Measurements from ENCODE around the gene EPGN.

Gene EPGN

DNA sequence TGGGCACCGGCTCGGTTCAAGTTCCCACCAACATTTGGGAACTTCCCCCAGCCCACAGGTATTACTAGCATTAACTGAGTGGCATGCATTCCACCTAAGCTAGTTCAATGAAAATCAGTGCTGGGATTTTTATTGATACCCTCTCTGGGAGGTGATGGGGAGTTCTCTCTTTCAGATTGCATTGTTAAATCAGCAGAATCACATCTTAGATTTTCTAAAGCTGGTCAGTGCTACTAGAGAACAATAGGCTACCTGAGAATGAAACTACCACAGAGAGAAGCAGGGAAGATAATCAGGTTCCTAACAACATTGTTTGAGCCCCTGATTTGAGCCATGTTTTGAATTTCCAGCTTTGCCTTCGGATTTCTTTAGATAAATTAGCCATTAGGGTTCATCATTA, 16.0 kb downstream of the EPGN start:
- TF ChIP-seq, protein P1, sequence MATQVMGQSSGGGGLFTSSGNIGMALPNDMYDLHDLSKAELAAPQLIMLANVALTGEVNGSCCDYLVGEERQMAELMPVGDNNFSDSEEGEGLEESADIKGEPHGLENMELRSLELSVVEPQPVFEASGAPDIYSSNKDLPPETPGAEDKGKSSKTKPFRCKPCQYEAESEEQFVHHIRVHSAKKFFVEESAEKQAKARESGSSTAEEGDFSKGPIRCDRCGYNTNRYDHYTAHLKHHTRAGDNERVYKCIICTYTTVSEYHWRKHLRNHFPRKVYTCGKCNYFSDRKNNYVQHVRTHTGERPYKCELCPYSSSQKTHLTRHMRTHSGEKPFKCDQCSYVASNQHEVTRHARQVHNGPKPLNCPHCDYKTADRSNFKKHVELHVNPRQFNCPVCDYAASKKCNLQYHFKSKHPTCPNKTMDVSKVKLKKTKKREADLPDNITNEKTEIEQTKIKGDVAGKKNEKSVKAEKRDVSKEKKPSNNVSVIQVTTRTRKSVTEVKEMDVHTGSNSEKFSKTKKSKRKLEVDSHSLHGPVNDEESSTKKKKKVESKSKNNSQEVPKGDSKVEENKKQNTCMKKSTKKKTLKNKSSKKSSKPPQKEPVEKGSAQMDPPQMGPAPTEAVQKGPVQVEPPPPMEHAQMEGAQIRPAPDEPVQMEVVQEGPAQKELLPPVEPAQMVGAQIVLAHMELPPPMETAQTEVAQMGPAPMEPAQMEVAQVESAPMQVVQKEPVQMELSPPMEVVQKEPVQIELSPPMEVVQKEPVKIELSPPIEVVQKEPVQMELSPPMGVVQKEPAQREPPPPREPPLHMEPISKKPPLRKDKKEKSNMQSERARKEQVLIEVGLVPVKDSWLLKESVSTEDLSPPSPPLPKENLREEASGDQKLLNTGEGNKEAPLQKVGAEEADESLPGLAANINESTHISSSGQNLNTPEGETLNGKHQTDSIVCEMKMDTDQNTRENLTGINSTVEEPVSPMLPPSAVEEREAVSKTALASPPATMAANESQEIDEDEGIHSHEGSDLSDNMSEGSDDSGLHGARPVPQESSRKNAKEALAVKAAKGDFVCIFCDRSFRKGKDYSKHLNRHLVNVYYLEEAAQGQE (IDR thresholded peaks at IDR 0.05; ENCODE audit: insufficient read depth in 1 of 2, low read depth in 2 of 2, low read length in 2 of 2): no peak
- no peak for TF ChIP-seq POLR2AphosphoS5 (IDR thresholded peaks at IDR 0.05; ENCODE audit: low read depth, low read length)
- no peak for TF ChIP-seq SIN3A (IDR thresholded peaks at IDR 0.05; ENCODE audit: borderline replicate concordance, insufficient read depth, low read length)
- TF ChIP-seq FOXP2 (optimal IDR thresholded peaks at IDR 0.05; ENCODE audit: borderline replicate concordance, extremely low read depth, extremely low read length, insufficient read depth): no peak
- no peak for TF ChIP-seq TAF1 (IDR thresholded peaks at IDR 0.05; ENCODE audit: borderline replicate concordance, insufficient read depth, low read length)

DNA sequence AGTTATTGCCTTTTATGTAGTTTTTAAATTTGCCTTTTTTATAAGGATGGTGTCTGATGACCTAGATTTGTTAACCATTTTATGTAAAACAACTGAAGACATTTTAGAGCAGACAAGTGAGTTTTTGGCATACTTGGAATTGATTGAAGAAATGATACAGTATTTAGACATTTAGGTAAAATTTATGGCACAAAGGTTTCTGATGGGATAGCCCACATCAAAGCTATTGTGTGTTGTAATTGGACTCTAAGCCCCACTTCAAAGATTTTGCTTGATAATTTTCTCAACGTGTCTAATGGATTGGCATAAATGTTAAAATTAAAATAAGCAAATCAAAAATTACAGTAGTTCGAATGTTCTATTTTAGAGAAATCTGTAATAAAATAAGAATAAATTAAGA, 17.6 kb downstream of the EPGN start:
- TF ChIP-seq TAF1 (IDR thresholded peaks at IDR 0.05; ENCODE audit: borderline replicate concordance, insufficient read depth, low read length) (no peak), POLR2AphosphoS5 (IDR thresholded peaks at IDR 0.05; ENCODE audit: low read depth, low read length) (no peak), SIN3A (IDR thresholded peaks at IDR 0.05; ENCODE audit: borderline replicate concordance, insufficient read depth, low read length) (no peak), FOXP2 (optimal IDR thresholded peaks at IDR 0.05; ENCODE audit: borderline replicate concordance, extremely low read depth, extremely low read length, insufficient read depth) (no peak)
- TF ChIP-seq, protein P1 (IDR thresholded peaks at IDR 0.05; ENCODE audit: insufficient read depth in 1 of 2, low read depth in 2 of 2, low read length in 2 of 2): no peak

DNA sequence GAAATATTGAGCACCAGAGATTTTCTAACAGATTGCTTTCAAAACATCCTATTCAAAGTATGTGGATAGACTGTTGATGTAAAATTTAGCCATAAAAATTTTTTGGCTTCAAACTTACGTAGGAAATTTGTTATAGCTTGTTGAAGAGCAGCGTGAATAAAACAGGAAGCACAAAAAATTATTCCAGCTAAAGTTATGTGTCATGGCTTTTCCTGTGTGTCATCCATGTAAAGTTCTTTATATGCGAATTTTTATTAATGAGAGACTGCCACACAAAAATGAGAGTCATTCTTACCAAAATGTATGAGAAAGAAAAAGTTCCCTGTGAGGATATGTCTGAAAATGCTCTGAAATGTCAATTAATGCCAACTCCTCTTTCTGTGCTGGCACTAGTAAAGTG, 19.5 kb downstream of the EPGN start:
- TF ChIP-seq, protein P1 (IDR thresholded peaks at IDR 0.05; ENCODE audit: insufficient read depth in 1 of 2, low read depth in 2 of 2, low read length in 2 of 2): no peak
- TF ChIP-seq FOXP2 (optimal IDR thresholded peaks at IDR 0.05; ENCODE audit: borderline replicate concordance, extremely low read depth, extremely low read length, insufficient read depth): no peak
- TF ChIP-seq SIN3A (IDR thresholded peaks at IDR 0.05; ENCODE audit: borderline replicate concordance, insufficient read depth, low read length): no peak
- TF ChIP-seq TAF1 (IDR thresholded peaks at IDR 0.05; ENCODE audit: borderline replicate concordance, insufficient read depth, low read length): no peak

DNA sequence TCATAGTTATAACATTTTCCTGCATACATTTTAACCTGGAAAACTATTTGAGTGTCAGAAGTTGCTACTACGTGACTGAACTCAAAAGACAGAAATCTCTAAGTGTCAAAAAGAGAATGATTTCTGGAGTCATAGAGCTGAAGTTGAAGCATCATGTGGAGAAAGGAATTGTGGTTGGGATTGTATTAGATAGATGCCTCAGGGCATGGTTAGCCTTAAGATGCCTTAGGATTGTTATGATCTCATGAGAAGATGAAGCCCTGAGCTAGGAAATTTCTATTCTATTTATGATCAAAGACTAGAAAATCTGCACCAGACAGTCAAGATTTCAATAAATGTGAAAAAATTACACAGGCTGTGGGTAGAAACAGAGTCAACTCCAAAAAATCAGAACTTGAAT, 20.2 kb downstream of the EPGN start:
- TF ChIP-seq POLR2AphosphoS5 (IDR thresholded peaks at IDR 0.05; ENCODE audit: low read depth, low read length) (no peak), SIN3A (IDR thresholded peaks at IDR 0.05; ENCODE audit: borderline replicate concordance, insufficient read depth, low read length) (no peak), FOXP2 (optimal IDR thresholded peaks at IDR 0.05; ENCODE audit: borderline replicate concordance, extremely low read depth, extremely low read length, insufficient read depth) (no peak), TAF1 (IDR thresholded peaks at IDR 0.05; ENCODE audit: borderline replicate concordance, insufficient read depth, low read length) (no peak)
- TF ChIP-seq, protein P1 (IDR thresholded peaks at IDR 0.05; ENCODE audit: insufficient read depth in 1 of 2, low read depth in 2 of 2, low read length in 2 of 2): no peak

DNA sequence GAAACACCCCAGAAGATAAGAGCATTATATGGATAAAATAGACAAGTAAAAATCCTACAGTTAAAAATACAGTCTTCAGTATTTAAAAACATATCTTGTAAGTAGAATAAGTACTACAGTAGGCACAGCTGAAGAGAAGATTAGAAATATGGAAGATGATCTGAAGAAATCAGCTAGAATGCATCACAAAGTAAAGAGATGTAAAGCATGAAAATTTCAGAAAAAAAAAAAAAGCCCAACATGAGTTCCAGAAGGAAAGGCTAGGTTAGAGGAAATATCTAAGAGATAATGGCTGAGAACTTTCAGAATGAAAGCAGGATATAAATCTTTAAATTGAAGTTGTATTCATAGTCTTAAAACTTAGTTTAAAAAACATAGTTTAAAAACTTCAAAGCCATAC, 21.0 kb downstream of the EPGN start:
- no peak for TF ChIP-seq TAF1 (IDR thresholded peaks at IDR 0.05; ENCODE audit: borderline replicate concordance, insufficient read depth, low read length)
- TF ChIP-seq POLR2AphosphoS5 (IDR thresholded peaks at IDR 0.05; ENCODE audit: low read depth, low read length): no peak
- no peak for TF ChIP-seq SIN3A (IDR thresholded peaks at IDR 0.05; ENCODE audit: borderline replicate concordance, insufficient read depth, low read length)
